A673 (cell line): ENCODE measurements around the gene SCAF1. TPM values are rescaled to one million over a fixed set of nuclear protein-coding genes. Genes with fewer than 3 reads are reported as not detected.

Source experiments
- BruUV-seq: library from RNA; stranded (reverse); fragments of 400-500 nt; replicated peaks from 2 replicates; lab custom pipeline; 2021; lab: Mats Ljungman, UMichigan
- CTCF ChIA-PET: fragments of 300-600 bp; sonication (Branson Sonifier 250); formaldehyde crosslinking; loops from one replicate; lab custom pipeline; 2022; ENCODE audit warnings: antibody characterized with exemption; lab: Charles Lee
- POLR2A ChIA-PET: fragments of 300-600 bp; sonication (Branson Sonifier 250); formaldehyde crosslinking; loops from one replicate; lab custom pipeline; 2022; ENCODE audit warnings: antibody characterized with exemption; ENCODE audit not compliant: low non-redundant PET; lab: Charles Lee
- DNase-seq: peaks from one replicate; pipeline ENCODE4 v3.0.0-alpha.2; 2015; ENCODE audit warnings: low spot score
- H3K27ac ChIP-seq: fragments of 200-600 bp; sonication (generic); 2 replicates; pipeline ENCODE4 v1.5.1; 2016; ENCODE audit warnings: mixed run types, low read depth, mild to moderate bottlenecking, mixed read lengths, antibody characterized with exemption, low read length; ENCODE audit not compliant: poor library complexity, severe bottlenecking
- H3K27me3 ChIP-seq: fragments of 200-600 bp; sonication (generic); replicated peaks from 2 replicates; pipeline ENCODE4 v1.6.1; 2017; ENCODE audit warnings: mixed run types, low read depth, mild to moderate bottlenecking, mixed read lengths, antibody characterized with exemption, low read length; ENCODE audit not compliant: insufficient read depth, poor library complexity
- H3K36me3 ChIP-seq: fragments of 200-600 bp; sonication (generic); 2 replicates; pipeline ENCODE4 v1.6.1; 2016; ENCODE audit warnings: mixed run types, mild to moderate bottlenecking, mixed read lengths, antibody characterized with exemption, low read length; ENCODE audit not compliant: insufficient read depth, poor library complexity, severe bottlenecking
- H3K4me1 ChIP-seq: fragments of 200-600 bp; sonication (generic); 2 replicates; pipeline ENCODE4 v1.6.1; 2017; ENCODE audit warnings: mixed run types, mild to moderate bottlenecking, mixed read lengths, antibody characterized with exemption, low read length; ENCODE audit not compliant: insufficient read depth, poor library complexity, severe bottlenecking
- H3K4me3 ChIP-seq: fragments of 200-600 bp; sonication (generic); 2 replicates; pipeline ENCODE4 v1.5.1; 2016; ENCODE audit warnings: low read depth, mixed run types, mild to moderate bottlenecking, mixed read lengths, low read length; ENCODE audit not compliant: poor library complexity, severe bottlenecking
- H3K9me3 ChIP-seq: fragments of 200-600 bp; sonication (generic); 2 replicates; pipeline ENCODE4 v1.6.1; 2016; ENCODE audit warnings: mixed run types, low read depth, mild to moderate bottlenecking, mixed read lengths, antibody characterized with exemption, low read length; ENCODE audit not compliant: poor library complexity, severe bottlenecking
- EZH2 ChIP-seq: fragments of 200-600 bp; sonication (generic); IDR thresholded peaks from 2 replicates; pipeline ENCODE4 v1.6.1; 2017; ENCODE audit warnings: borderline replicate concordance, low read depth, mild to moderate bottlenecking, mixed read lengths, antibody characterized with exemption, low read length; ENCODE audit not compliant: poor library complexity, severe bottlenecking
- intact Hi-C: fragments of 100-400 bp; cut with micrococcal nuclease; formaldehyde crosslinking; loops from one replicate; pipeline ENCODE4 v1.10.0; 2022; ENCODE audit not compliant: unreplicated experiment
- total RNA-seq: library from RNA; stranded (reverse); gene quantifications from 2 replicates; pipeline ENCODE4 v1.2.3, GENCODE V29; 2021
- TF ChIP-seq, protein P1 (sequence below): fragments of 300-800, 200-600 bp; sonication (generic); conservative IDR thresholded peaks from 2 replicates; pipeline ENCODE4 v1.5.1; 2017; ENCODE audit warnings: low read depth, mild to moderate bottlenecking, antibody characterized with exemption, low read length, moderate library complexity, mixed read lengths

Gene SCAF1
- total RNA-seq, 1 experiment from 2014 or later, result 98.2 TPM

DNA sequence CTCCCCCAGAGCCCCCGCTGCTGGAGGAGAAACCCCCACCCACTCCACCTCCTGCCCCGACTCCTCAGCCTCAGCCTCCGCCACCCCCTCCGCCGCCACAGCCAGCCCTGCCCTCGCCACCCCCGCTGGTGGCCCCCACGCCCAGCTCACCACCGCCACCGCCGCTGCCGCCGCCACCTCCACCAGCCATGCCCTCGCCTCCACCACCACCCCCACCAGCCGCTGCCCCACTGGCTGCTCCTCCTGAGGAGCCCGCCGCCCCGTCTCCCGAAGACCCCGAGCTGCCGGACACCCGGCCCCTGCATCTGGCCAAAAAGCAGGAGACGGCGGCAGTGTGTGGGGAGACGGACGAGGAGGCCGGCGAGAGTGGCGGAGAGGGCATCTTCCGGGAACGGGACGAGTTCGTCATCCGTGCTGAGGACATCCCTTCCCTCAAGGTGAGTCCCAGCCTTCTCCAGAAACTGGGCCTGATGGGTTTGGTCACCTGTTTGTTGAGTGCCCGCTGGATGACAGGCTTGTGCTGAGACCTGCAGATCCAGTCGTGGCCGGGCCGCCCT, 40.4 kb upstream of the SCAF1 start:
- POLR2A ChIA-PET, result no interaction called here

DNA sequence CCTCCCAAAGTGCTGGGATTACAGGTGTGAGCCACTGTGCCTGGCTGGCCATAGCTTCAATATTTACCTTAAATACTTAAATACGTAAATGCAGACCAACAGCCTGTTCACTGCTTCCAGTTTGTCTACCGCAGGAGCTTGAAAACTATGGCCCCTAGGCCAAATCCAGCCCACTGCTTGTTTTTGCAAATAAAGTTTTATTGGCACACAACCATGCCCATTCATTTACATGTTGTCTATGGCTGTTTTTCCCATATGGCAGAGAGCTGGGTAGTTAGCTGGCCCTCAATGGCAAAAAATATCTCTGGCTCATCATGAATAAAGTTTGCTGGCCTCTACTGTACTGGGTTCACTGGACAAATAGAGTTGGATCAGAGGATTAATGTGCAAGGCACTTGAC, 39.2 kb upstream of the SCAF1 start:
- TF ChIP-seq EZH2, result no peak
- TF ChIP-seq, protein P1, sequence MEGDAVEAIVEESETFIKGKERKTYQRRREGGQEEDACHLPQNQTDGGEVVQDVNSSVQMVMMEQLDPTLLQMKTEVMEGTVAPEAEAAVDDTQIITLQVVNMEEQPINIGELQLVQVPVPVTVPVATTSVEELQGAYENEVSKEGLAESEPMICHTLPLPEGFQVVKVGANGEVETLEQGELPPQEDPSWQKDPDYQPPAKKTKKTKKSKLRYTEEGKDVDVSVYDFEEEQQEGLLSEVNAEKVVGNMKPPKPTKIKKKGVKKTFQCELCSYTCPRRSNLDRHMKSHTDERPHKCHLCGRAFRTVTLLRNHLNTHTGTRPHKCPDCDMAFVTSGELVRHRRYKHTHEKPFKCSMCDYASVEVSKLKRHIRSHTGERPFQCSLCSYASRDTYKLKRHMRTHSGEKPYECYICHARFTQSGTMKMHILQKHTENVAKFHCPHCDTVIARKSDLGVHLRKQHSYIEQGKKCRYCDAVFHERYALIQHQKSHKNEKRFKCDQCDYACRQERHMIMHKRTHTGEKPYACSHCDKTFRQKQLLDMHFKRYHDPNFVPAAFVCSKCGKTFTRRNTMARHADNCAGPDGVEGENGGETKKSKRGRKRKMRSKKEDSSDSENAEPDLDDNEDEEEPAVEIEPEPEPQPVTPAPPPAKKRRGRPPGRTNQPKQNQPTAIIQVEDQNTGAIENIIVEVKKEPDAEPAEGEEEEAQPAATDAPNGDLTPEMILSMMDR, result no peak
- ChIA-PET POLR2A (no interaction called here), CTCF (no interaction called here)
- no peaks in the 10 kb centered on the region for H3K4me1 ChIP-seq
- intact Hi-C loops, result no loop called here
- no peaks in the 10 kb centered on the region for H3K9me3 ChIP-seq
- no peak overlapping the region for H3K4me3 ChIP-seq
- no TSS peak for BruUV-seq
- H3K27me3 ChIP-seq, result no peaks in the 10 kb centered on the region
- no peak overlapping the region for H3K27ac ChIP-seq
- no peak for DNase-seq
- peaks cover 87% of the 10 kb centered on the region for H3K36me3 ChIP-seq

More for the DNA sequence above, 40.4 kb upstream of the SCAF1 start:
- H3K9me3 ChIP-seq, result no peaks in the 10 kb centered on the region
- H3K4me1 ChIP-seq, result no peaks in the 10 kb centered on the region
- no peaks in the 10 kb centered on the region for H3K27me3 ChIP-seq
- peaks cover 88% of the 10 kb centered on the region for H3K36me3 ChIP-seq
- CTCF ChIA-PET, result no interaction called here
- intact Hi-C loops, result no loop called here
- no peak overlapping the region for H3K4me3 ChIP-seq
- DNase-seq, result no peak
- no peak overlapping the region for H3K27ac ChIP-seq
- no TSS peak for BruUV-seq
- TF ChIP-seq, protein P1, result no peak
- TF ChIP-seq EZH2, result no peak

DNA sequence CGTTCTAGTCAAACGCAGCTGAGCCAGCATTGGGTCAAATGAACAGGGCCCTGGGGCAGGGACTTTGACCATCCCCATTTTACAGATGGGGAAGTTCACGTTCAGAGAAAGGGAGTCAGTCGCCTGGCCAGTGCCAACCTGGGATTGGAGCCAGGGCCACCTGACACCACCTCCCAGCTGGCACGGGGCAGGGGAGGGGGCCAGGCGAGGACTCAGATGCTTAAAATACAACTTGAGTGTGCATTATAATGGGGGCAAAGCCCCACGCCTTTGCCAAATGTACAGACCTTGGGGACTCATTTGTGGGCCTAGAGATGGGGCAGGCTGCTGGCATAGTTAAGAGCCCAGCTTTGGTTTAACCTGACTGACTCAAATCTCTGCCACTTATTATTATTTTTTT, 36.4 kb upstream of the SCAF1 start:
- Histone ChIP-seq H3K36me3 (peaks cover 79% of the 10 kb centered on the region), H3K9me3 (no peaks in the 10 kb centered on the region), H3K4me1 (no peaks in the 10 kb centered on the region), H3K27ac (no peak overlapping the region), H3K4me3 (no peak overlapping the region), H3K27me3 (no peaks in the 10 kb centered on the region)
- no TSS peak for BruUV-seq
- intact Hi-C loops, result no loop called here
- no peak for TF ChIP-seq EZH2
- TF ChIP-seq, protein P1, result no peak
- no peak for DNase-seq
- CTCF ChIA-PET, result no interaction called here
- POLR2A ChIA-PET, result no interaction called here
